Natural killer cell (primary cell): ENCODE data around the gene FMO3. TPM values are rescaled to one million over a fixed set of nuclear protein-coding genes. Genes with fewer than 3 reads are reported as not detected.

ENCODE experiments used
- ATAC-seq, 3 donors: fragments of 150-1000 bp in 2 of 3; fragments of 200-7000 bp in 1 of 3; cut with Tn5 transposase; 1 replicate in 1 of 3; 2 replicates in 2 of 3; pipeline ENCODE4 v1.10.0; 2021; ENCODE audit warnings: mild to moderate bottlenecking in 2 of 3, moderate library complexity in 2 of 3
- DNase-seq, 2 donors: peaks; one replicate each; pipeline versions ENCODE4 v3.0.0 to v3.0.0-alpha.2; 2013 to 2021; ENCODE audit warnings: mixed read lengths in 1 of 2
- H3K27ac ChIP-seq: one replicate; pipeline ENCODE4 v1.5.1; 2013; ENCODE audit warnings: mild to moderate bottlenecking, low read length
- H3K27me3 ChIP-seq: one replicate; pipeline ENCODE4 v1.6.1; 2013; ENCODE audit warnings: low read length; ENCODE audit not compliant: control insufficient read depth, insufficient read depth
- H3K36me3 ChIP-seq: one replicate; pipeline ENCODE4 v1.6.1; 2013; ENCODE audit warnings: low read length; ENCODE audit not compliant: control insufficient read depth, insufficient read depth
- H3K4me1 ChIP-seq: one replicate; pipeline ENCODE4 v1.6.1; 2013; ENCODE audit warnings: low read length; ENCODE audit not compliant: control insufficient read depth, insufficient read depth
- H3K4me3 ChIP-seq: one replicate; pipeline ENCODE4 v1.5.1; 2013; ENCODE audit warnings: low read length
- H3K9me3 ChIP-seq: one replicate; pipeline ENCODE4 v1.6.1; 2013; ENCODE audit warnings: low read length; ENCODE audit not compliant: control insufficient read depth, insufficient read depth
- H3K27ac Mint-ChIP-seq, 2 donors: one replicate each; pipeline ENCODE4 v1.8.0; 2022; ENCODE audit warnings: mild to moderate bottlenecking in 2 of 2, mixed read lengths in 2 of 2, moderate library complexity in 1 of 2
- H3K27me3 Mint-ChIP-seq, 2 donors: one replicate each; pipeline ENCODE4 v1.8.0; 2022; ENCODE audit warnings: low read depth in 2 of 2, mixed read lengths in 2 of 2
- H3K36me3 Mint-ChIP-seq: one replicate; pipeline ENCODE4 v1.8.0; 2022; ENCODE audit warnings: mixed read lengths
- H3K4me1 Mint-ChIP-seq, 2 donors: one replicate each; pipeline ENCODE4 v1.8.0; 2022; ENCODE audit warnings: mixed read lengths in 2 of 2
- H3K4me3 Mint-ChIP-seq: one replicate; pipeline ENCODE4 v1.8.0; 2022; ENCODE audit warnings: mild to moderate bottlenecking, moderate library complexity, mixed read lengths
- H3K9me3 Mint-ChIP-seq, 2 donors: one replicate each; pipeline ENCODE4 v1.8.0; 2022; ENCODE audit warnings: mixed read lengths in 2 of 2
- CTCF ChIP-seq: fragments of 200-600 bp; IDR thresholded peaks from one replicate; pipeline ENCODE4 v1.8.0; 2022; ENCODE audit warnings: antibody characterized with exemption
- WGBS: methylation state at CpG from one replicate; pipeline ENCODE4 v1.1.7; 2013; ENCODE audit warnings: missing lambda C conversion rate; ENCODE audit not compliant: insufficient coverage; 5-methylcytosine and 5-hydroxymethylcytosine counted together
- intact Hi-C: fragments of 100-400 bp; cut with micrococcal nuclease; formaldehyde crosslinking; loops from one replicate; pipeline ENCODE4 v1.14.2; 2022
- total RNA-seq, 4 donors: library from RNA; stranded (reverse); fragments of 120-200 nt in 1 of 4; gene quantifications; one replicate each; pipeline versions ENCODE4 v1.2.3 to v1.2.4, GENCODE V29; 2013 to 2022

FMO3 gene
- total RNA-seq, 3 donors from 2014 or later (not counting 1 experiment from before 2014, with no cell fraction given) = not detected

- Mint-ChIP-seq H3K4me1 (no peaks in the 10 kb centered on the region), H3K9me3 (peaks cover 3 to 6% of the 10 kb centered on the region in 2 donors), H3K4me3 (no peak overlapping the region), H3K27ac (no peak overlapping the region), H3K36me3 (no peaks in the 10 kb centered on the region), H3K27me3 (no peaks in the 10 kb centered on the region)
- ATAC-seq (no peak), DNase-seq (no peak)
- Histone ChIP-seq H3K36me3 (no peaks in the 10 kb centered on the region), H3K9me3 (peaks cover 2% of the 10 kb centered on the region), H3K27me3 (no peaks in the 10 kb centered on the region), H3K4me3 (no peak overlapping the region), H3K4me1 (no peaks in the 10 kb centered on the region), H3K27ac (no peak overlapping the region)
- intact Hi-C loops = no loop called here
- WGBS = 75% methylated on average over 1 of the region's 1 CpG
- no peak for TF ChIP-seq CTCF
Observed at GRCh38 chr1:171127099-171127498, 36.4 kb downstream of the FMO3 start.

DNA sequence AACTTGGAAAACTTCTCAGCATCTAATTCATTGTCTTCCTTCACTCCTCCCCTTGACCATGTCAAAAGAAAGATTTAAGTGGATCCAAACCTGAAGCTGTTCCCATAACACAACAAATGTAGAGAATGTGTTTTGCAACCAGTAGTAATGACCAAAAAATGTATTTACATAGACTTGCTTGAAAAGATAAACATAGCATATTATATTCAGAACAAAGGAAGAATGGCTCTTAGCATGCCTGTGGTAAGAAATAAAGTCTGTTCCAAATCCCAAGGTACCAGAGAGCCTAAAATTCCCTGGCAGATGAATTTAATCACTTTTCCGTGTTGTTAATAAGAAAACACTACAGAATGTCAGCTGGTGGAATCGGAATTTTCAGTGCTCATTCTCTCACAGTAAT, 36.8 kb downstream of the FMO3 start:
- ATAC-seq (no peak), DNase-seq (no peak)
- no peaks in the 10 kb centered on the region for H3K27me3 Mint-ChIP-seq
- WGBS = 71% methylated on average over 2 of the region's 2 CpGs
- TF ChIP-seq CTCF = no peak
- no peaks in the 10 kb centered on the region for H3K36me3 Mint-ChIP-seq
- no peak overlapping the region for H3K27ac ChIP-seq
- intact Hi-C loops = no loop called here
- H3K9me3 ChIP-seq = peaks cover 2% of the 10 kb centered on the region
- peaks cover 3 to 6% of the 10 kb centered on the region in 2 donors for H3K9me3 Mint-ChIP-seq
- no peaks in the 10 kb centered on the region for H3K36me3 ChIP-seq
- no peak overlapping the region for H3K4me3 ChIP-seq
- no peak overlapping the region for H3K27ac Mint-ChIP-seq
- H3K27me3 ChIP-seq = no peaks in the 10 kb centered on the region
- no peaks in the 10 kb centered on the region for H3K4me1 ChIP-seq
- no peak overlapping the region for H3K4me3 Mint-ChIP-seq
- H3K4me1 Mint-ChIP-seq = no peaks in the 10 kb centered on the region

DNA sequence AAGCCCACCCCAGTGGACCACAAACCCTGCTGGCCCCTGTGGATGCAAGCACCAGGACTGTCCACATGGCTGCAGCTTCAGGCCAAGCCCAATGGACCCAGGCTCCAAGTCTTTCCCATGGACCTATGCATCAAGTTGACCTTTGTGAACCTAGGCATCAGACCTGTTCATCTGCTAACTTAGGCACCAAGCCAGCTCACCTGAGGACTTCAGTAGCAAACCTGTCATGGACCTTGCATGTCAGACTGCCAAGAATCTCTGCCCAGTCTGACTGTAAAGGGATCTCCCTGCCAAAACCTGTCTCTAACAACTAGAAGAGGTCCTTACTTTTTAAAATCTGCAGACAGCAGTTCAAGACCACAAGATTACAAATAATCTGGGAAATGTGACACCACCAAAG, 37.8 kb downstream of the FMO3 start:
- no peak for DNase-seq
- no peaks in the 10 kb centered on the region for H3K4me1 Mint-ChIP-seq

More for the DNA sequence above, 37.8 kb downstream of the FMO3 start:
- Histone ChIP-seq H3K9me3 (peaks cover 2% of the 10 kb centered on the region), H3K4me1 (no peaks in the 10 kb centered on the region), H3K27ac (no peak overlapping the region), H3K27me3 (no peaks in the 10 kb centered on the region), H3K36me3 (no peaks in the 10 kb centered on the region), H3K4me3 (no peak overlapping the region)
- Mint-ChIP-seq H3K4me3 (no peak overlapping the region), H3K9me3 (peaks cover 3 to 6% of the 10 kb centered on the region in 2 donors), H3K27me3 (no peaks in the 10 kb centered on the region), H3K27ac (no peak overlapping the region), H3K36me3 (no peaks in the 10 kb centered on the region)
- TF ChIP-seq CTCF = no peak
- no peak for ATAC-seq
- intact Hi-C loops = no loop called here
